Left renal pelvis (tissue), 4 donors: ENCODE measurements around the gene YPEL4. TPM values are rescaled to one million over a fixed set of nuclear protein-coding genes. Genes with fewer than 3 reads are reported as not detected.
"Not testable (repeated sequence)": the region's sequence is repeated elsewhere in the genome, so short reads cannot be mapped to it uniquely, and the experiment has no call there.

Source experiments
- DNase-seq, 4 donors: peaks; one replicate each; pipeline ENCODE4 v3.0.0-alpha.2; 2013; ENCODE audit warnings: low read depth in 4 of 4, low spot score in 3 of 4
- polyA plus RNA-seq, 4 donors: library from polyadenylated mRNA; unstranded; fragments of 120-200 nt; gene quantifications; one replicate each; pipeline ENCODE4 v1.2.1, GENCODE V29; 2013; ENCODE audit not compliant: insufficient read length in 4 of 4

The YPEL4 gene, protein sequence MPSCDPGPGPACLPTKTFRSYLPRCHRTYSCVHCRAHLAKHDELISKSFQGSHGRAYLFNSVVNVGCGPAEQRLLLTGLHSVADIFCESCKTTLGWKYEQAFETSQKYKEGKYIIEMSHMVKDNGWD
- polyA plus RNA-seq, result 1 to 10 TPM; 1.5 to 4.4 (median 3.3) TPM

DNA sequence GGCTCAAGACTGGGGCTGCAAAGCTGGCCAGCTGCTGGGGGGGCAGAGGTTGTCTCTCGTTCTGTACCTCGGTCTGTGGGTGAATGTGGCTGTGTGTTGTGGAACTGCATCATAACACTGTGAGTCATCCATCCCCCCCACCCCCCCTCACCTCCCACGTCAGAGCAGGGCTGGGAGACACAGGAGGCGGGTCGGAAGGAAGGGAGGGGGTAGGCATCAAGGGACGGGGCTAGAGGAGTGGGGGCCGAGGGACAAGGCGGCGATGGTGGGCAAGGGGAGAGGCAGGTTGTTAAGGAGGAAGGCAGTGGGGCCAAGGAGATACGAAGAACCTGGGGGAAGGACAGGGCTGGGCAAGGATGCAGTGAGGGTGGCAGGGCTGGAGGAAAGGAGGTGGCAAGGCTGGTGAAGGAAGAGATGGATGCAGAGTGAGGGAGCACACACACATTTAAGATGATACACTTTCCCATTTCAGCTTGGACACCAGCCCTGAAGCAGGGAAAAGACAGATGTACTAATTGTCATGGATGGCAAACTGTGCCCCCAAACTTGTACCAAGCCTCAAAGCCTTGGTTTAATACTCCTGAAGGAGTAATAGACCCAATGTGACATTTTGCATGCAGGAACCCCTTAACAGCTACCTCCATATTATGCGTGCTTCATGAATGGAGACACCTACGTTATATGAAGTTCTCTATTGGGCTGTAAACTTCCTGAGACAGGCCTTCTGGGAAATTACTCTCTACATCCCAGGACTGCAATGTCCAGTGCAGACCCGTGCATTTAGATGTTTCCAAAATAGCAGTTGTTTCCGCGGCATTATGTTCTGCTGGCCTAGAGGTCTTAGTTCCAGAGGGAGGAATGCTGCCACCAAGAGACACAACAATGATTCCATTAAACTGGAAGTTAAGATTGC is at the start of gene YPEL4:
Gene YPEL4, minus strand, starts transcription at position 87 of the 913 bp plus-strand sequence. CDS start 2,805 bp downstream, outside the sequence.
- DNase-seq, result no peak

DNA sequence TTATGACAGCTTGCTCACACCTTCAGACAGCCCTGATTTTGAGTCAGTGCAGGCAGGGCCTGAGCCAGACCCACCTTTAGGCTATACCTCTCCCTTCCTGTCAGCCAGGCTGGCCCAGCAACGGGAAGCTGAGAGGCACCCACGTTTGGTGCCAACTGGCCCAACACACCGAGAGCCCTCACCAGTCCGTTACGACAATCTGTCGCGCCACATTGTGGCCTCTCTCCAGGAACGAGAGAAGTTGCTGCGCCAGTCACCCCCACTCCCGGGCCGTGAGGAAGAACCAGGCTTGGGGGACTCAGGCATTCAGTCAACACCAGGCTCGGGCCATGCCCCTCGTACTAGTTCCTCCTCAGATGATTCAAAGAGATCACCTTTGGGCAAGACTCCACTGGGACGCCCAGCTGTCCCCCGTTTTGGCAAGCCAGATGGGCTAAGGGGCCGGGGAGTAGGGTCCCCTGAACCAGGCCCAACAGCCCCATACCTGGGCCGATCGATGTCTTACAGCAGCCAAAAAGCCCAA is 49.2 kb upstream of the YPEL4 start:
- DNase-seq, result no peak

DNA sequence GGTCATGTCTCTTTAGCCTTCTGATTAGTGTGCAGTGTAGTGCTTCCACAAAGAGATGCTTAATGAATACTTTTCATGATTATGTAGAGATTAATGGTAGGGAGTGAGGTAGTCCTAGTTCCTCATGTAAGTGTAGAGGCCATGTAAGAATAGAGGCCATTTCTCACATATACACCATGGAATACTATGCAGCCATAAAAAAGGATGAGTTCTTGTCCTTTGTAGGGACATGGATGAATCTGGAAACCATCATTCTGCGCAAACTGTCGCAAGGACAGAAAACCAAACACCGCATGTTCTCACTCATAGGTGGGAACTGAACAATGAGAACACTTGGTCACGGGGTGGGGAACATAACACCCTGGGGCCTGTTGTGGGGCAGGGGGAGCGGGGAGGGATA is 40.8 kb upstream of the YPEL4 start:
- not testable (repeated sequence) for DNase-seq

DNA sequence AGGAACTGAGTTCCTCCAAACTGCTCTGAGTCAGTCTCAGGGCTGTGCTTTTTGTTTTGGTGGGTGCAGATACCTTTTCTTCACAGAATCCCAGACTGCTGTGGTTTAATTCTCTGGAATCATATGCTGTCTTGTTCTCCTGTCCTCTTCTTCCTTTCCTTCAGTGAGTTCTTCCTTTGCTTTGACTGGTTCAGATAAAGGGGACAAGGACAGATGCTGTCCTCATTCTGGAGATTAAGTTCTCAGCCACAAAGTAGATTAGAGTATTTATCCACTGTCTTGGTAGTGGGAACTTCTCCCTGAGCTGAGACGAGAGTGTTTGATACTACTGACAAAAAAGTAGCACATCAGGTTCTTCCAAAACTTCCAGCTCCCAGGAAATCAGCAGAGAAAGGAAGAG is 31.5 kb upstream of the YPEL4 start:
- DNase-seq, result no peak

DNA sequence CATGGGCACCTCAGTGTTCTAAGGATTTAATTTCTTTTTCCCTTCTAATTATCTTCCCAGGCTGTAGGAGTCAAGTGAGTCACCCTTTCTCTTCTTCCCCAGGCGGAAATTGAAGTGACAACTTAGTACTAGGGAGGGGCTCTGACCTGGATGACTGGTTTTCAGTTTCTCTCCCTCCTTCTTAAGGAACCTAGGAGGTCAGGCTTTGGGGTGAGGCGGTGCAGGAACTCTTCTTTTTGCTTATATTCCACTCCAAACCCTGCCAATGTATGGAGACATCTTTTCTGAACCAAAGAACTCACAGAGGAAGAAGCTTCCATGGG is 30.8 kb upstream of the YPEL4 start:
- DNase-seq, result no peak

DNA sequence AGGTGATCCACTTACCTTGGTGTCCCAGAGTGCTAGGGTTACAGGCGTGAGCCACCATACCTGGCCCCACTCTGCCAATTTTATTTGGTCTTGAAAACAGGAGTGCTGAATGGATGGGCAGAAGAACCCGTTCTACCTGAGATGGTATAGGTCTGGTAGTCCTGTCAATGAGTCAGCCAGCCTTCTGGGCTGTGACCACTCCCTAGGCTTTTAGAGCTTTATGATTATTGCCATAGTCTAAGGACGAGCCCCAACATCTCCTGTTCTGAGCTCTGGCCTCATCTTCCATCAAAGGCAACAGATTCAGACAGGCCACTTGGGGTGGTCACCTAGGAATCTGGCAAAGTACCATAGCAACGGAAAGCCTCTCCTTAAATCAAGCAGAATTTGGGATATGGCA is 29.7 kb upstream of the YPEL4 start:
- DNase-seq, result no peak

DNA sequence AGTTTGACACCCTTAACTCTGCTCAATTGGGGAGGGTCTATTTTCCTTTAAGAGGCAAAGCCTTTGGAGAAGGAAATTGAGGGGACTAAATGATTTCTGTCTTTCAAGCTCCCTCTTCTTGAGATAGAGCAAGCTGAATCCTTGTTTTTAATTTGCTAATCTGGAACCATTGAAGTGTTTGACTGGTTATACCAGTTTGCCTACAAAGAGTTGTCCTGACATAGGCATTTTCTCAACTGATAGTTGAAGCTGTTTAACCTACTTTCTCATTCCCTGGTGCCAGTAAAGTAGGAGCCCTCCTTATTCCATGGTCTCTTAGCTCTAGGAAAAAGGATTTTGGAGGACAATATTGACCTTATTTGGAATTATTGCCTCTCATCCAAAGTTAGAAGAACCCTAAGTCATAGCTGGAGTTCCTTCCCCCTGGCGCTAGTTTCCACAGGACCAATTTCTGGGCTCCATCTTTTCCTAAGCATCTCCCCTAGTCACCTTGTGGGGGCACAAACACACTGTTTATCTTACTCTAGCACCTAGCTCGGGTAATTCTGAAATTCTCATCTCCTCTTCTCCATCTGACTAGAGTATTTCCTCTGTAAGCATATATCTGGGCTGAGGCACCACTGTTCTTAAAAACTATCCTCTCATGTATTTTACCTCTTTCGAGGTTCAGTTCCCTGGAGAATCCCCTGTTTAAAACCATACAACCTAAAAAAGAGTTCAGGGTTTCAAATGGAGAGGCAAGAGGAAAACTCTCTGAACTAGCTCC is 25.6 kb upstream of the YPEL4 start:
- no peak for DNase-seq

DNA sequence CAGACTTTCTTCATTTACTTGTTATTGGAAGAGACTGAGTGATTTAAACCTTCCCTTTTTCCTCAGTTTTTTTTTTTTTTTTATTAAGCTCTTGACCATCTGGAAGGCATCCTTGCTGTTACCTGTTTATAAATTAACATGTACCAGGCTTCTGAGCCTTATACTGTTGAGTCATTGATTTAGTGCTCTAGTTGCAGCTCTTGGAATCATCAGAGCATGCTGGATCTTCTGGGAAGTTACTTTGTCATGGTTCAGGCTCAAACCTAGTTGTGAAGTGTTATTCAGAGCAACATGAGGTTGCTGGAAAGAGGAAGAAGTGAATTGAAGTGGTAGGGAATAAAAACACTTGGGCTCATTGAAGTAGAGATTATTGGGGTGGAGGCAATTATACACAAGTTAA is 24.5 kb upstream of the YPEL4 start:
- no peak for DNase-seq

DNA sequence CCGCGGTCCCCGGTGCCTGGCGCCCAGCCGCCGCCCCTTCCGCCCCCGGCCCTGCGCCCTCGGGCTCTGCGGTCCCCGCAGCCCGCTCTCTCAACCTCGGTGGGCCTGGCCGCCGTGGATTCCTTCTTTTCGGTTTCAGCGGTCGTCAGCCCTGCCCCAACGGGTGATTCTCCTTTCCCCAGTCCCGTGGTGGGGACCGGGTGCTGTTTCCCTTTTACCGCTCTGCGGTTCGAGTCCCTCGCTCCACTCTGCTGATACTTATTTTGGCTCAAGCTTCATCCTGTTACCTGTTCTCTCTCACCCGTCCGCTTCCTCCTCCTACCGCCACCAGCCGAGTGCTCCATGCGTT is 18.7 kb upstream of the YPEL4 start:
- DNase-seq, result no peak

DNA sequence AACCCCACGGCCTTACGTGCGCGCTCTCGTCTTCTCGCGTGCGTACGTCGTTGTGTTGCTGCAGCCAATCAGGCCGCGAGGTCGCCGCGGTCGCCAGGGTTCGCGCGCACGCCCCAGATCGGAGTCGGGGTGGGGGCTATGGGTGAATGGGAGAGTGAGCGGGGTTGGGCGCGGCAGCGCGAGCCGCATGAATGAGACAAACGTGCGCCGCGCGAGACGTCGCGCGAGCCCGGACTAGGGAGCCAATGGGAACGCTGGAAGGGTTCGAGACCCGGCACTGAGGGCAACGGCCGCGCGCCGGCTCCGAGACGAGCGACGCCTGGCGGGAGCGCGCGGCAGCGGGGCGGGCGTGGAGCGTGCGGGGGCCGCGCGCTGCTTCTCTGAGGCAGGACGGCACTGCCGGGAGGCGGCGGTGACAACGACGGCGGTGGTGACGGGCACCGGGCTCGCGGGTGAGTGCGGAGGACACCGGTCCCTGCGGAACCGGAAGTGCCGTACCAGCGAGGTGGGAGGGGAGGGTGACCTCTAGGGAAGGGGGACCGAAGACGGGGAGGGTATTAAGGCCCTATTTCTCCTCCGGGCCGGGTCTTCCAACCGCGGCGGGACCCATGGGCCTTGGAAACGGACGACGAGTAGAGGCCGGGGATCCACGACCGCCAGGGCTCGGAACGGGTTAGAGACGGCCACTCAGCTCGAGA is 18.2 kb upstream of the YPEL4 start, which contains the start of gene ZDHHC5:
Gene ZDHHC5, plus strand, starts transcription at position 379 of the 698 bp plus-strand sequence. CDS start 4,977 bp downstream, outside the sequence.
- peak; percentile 97 to 98 (median 98) for DNase-seq

DNA sequence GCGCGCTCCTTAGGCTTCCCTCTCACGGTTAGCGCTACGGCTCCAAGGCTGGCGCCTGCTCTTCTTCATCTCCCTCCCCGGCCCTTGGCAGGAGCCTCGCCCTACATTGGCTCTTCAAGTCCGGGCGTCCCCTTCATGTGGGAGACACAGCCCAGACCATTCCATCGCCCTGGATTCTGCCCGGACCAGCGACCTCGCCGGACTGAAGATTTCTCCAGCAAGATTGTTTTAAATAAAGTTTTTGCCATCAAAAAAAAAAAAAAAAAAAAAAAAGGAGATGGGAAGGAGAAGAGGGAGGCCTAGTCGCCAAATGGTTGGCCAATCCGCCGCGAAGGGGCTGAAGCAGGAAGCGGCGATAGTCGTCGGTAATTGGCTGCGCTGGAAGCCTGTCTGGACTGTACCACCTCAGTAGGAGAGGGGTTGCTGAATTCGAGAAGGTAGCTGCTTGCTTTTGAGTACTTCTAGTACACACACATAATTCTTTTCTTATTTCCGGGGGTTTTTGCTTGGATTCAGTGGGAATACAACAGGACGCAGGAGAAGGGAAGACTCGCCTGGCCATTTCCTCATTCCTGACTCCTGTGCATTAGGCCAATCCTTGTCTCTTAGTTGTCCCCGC is 17.5 kb upstream of the YPEL4 start:
- DNase-seq, result peak; percentile 92 to 97 (median 95)

DNA sequence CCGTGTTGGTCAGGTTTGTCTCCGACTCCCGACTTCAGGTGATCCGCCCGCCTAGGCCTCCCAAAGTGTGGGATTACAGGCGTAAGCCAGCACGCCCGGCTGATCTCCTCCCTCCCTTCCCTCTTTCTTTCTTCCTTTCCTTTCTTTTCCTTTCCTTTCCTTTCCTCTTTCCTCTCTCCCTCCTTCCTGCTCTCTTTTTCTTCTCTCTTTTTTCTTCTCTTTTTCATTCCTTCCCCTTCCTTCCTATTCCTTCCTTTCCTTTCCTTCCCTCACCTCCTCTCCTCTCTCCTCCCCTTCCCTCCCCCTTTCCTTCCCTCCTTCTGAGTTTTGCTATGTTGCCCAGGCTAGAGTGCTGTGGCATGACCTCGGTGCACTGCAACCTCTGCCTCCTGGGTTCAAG is 14.3 kb upstream of the YPEL4 start:
- DNase-seq, result no peak

DNA sequence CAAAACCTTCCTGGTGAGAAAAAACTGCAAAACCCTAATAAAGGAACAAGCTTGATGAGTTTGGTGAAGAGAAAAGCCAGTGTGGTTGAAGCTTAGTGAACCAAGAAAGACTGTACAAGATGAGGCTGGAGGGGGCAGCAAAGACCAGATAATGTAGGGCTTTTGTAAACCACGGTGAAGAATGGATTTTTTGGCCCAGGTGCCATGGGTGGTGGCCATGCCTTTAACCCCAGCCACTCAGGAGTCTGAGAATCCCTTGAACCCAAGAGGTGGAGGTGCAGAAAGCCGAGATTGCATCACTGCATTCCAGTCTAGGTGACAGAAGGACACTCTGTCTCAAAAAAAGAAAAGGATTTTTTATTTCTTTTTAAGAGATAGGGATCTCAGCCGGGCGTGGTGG is 13.2 kb upstream of the YPEL4 start:
- DNase-seq, result no peak

DNA sequence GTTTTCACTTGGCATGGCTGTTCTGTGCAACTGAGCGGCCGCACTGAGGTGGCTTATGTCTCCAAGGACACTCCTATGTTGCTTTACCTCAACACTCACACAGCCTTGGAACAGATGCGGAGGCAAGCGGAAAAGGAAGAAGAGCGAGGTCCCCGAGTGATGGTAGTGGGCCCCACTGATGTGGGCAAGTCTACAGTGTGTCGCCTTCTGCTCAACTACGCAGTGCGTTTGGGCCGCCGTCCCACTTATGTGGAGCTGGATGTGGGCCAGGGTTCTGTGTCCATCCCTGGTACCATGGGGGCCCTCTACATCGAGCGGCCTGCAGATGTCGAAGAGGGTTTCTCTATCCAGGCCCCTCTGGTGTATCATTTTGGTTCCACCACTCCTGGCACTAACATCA is 10.0 kb upstream of the YPEL4 start:
- no peak for DNase-seq

DNA sequence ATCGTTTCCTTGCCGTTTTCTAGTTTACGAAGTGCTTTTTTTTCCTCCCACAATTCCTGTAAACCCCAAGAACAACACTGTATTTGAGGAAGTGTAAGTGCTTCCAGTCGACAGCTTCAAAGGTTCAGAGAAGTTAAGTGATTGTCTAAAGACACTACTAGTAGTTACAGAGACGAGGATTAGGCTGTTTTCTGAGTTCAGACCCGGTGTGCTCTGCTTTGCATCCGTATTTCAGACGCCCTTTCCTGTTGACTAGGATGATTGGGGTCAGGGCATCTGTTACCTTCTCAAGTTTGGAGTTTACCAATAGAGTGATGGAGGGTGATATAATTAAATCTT is 8.3 kb upstream of the YPEL4 start:
- no peak for DNase-seq

DNA sequence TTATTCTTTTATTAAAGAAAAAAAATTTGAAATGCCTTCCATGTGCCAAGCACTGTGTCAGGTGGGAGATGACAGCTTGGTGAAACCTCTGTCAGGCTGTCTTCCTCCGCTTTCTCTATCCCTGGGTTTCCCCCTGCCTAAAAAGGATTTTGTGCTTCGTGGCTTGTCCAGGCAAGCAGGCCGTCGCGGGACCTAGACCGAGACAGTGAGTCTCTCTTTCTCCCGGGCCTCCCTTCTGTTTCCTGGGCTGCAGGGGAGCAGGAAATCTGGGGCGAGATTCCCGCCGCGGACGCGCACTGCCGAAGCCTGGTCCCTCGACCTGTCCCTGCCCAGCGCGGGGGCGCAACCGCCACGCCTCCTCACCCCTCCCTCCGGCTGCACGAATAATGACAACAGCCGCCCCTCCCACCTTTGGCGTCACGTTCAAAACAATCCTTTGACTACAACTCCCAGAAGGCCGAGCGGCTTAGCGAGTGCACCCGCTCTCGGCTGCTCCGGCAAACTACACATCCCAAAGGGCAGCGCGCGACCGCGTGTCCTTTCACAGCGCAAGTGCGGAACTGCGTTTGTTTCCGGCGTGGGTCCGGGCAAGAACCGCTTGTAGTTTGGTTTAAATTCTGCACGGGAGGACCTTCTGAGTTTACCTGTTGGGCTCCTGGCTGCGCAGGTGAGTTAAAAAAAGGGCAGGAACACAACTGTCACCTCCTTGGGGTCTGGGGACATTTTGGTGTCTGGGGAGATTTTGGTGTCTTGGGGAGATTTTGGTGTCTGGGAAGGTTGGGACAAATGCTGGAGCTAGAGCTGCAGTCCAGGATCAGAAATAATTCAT is 7.7 kb upstream of the YPEL4 start, which contains the start of gene CLP1:
Gene CLP1, plus strand, starts transcription at position 569 of the 829 bp plus-strand sequence. CDS start 1,715 bp downstream, outside the sequence.
- peak; percentile 97 to 99 (median 98) for DNase-seq

DNA sequence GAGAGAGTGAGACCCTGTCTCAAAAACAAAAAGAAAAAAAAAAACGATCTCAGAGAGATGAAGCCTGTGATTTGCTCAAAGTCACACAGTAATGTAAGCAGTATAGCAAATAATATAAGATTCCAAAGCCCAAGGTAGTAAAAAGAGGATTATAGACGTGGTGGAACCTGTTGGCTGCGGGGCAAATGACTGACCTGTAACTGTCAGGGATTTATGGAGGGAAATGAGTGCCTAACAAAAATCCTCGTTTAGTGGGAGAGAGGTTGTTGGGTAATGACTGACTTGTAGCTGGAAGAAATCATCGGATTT is 7.1 kb upstream of the YPEL4 start:
- DNase-seq, result no peak

DNA sequence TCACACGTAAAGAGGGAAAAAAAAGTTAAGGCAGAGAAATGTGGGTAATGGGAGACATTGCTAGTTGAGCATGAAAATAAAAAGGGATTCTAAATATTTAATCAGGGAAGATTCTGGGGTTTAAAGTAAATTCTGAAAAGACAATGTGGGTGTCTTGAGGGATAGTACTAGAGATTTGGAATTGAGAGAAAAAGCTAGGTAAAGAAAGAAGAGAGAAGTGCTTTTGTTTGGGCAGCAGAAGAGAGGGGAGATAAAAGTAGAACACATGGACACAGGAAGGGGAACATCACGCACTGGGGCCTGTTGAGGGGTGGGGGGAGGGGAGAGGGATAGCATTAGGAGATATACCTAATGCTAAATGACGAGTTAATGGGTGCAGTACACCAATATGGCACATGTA is 3.5 kb upstream of the YPEL4 start:
- DNase-seq, result no peak

DNA sequence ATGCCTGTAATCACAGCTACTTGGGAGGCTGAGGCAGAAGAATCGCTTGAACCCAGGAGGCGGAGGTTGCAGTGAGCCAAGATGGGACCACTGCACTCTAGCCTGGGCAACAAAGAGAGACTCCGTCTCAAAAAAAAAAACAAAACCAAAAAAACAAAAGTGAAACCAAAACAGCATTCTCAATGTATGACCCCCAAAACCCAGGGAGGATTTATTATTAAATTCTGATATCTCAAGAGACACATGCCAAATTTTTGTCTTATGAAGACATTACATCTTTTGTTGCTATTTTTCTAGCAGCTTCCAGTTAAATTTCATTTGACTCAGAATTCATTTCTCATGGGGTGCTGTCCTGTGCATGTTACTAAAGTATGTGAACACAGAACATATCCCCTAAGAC is 3.0 kb upstream of the YPEL4 start:
- no peak for DNase-seq

DNA sequence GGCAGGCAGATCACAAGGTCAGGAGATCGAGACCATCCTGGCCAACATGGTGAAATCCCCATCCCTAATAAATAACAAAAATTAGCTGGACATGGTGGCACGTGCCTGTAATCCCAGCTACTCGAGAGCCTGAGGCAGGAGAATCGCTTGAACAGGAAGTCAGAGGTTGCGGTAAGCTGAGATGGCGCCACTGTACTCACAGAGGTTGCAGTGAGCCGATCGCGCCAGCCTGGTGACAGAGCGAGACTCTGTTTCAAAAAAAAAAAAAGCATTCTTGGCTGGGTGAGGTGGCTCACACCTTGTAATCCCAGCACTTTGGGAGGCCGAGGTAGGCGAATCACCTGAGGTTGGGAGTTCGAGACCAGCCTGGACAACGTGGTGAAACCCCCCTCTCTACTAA is 2.5 kb upstream of the YPEL4 start:
- DNase-seq, result not testable (repeated sequence)
